Rectal smooth muscle tissue (tissue), 1 donor: Measurements from ENCODE around the gene CDC14B.
A peak's percentile ranks its signal among the peaks of the same experiment; 100 is the strongest.

Experiments
- H3K27ac ChIP-seq: one replicate; pipeline ENCODE4 v1.7.0; 2013; ENCODE audit warnings: low read depth, low read length, inconsistent platforms
- H3K27me3 ChIP-seq: one replicate; pipeline ENCODE4 v1.7.0; 2013; ENCODE audit warnings: low read length; ENCODE audit not compliant: control insufficient read depth, insufficient read depth
- H3K36me3 ChIP-seq: one replicate; pipeline ENCODE4 v1.7.0; 2013; ENCODE audit warnings: low read length; ENCODE audit not compliant: control insufficient read depth, insufficient read depth
- H3K4me1 ChIP-seq: one replicate; pipeline ENCODE4 v1.7.0; 2013; ENCODE audit warnings: low read length; ENCODE audit not compliant: control insufficient read depth, insufficient read depth
- H3K4me3 ChIP-seq: one replicate; pipeline ENCODE4 v1.7.0; 2013; ENCODE audit warnings: low read length
- H3K9ac ChIP-seq: one replicate; pipeline ENCODE4 v1.7.0; 2013; ENCODE audit warnings: low read length

The CDC14B gene

DNA sequence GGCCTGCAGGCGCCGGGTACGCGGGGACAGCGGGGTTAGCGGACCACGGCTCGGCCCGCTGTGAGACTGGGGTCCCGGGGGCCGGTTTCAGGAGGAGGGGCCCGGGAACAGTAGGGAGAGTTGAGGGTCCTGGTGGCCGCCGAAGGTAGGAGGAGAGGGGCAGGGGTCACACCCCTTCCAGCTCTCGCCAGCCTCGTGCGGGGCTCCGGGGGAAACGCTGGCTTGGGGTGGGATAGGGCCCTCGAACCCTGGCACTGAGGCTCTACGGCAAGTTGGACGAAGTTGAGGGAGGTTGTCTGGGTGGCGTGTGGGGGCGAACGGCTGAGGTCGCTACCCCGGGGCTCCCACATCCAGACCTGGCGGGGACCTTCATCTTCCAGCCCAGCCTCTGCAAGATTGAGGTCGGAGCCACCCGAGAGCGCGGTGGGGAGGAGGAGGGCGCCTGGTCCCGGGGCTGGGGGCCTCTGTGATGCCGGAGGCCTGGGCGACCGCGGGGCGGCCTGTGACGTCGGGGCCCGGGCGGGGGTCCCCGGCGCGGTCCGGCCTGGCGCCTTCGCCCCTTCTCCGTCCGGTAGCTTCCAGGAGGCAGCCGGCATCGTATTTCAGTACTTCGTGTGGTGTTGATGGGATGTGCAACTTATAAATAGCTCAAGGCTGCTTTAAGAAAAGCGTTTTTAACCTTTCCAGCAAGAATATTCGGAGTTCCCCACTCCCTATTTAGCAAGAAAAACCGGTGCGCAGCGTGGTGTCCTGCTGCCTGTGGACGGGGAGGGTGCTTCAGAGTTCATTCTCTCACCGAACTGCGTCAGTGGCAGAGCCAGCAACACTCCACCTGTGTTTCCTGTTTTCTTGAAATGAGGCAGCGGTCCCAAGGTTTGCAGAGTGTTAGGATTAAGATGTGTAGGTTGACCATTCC, 168.8 kb downstream of the CDC14B start:
- H3K9ac ChIP-seq, result peak overlapping the region; percentile 45
- H3K27me3 ChIP-seq, result no peaks in the 10 kb centered on the region
- H3K27ac ChIP-seq, result peak overlapping the region; percentile 87
- peaks cover 3% of the 10 kb centered on the region for H3K4me1 ChIP-seq
- H3K4me3 ChIP-seq, result peak overlapping the region; percentile 86
- no peaks in the 10 kb centered on the region for H3K36me3 ChIP-seq
